Lung (tissue), 12 donors: ENCODE results near the gene TP53BP2. TPM values are rescaled to one million over a fixed set of nuclear protein-coding genes. Genes with fewer than 3 reads are reported as not detected.

ENCODE experiments used
- ATAC-seq: fragments of 200-7000 bp; cut with Tn5 transposase; one replicate; pipeline ENCODE4 v1.9.1; 2020; ENCODE audit warnings: moderate number of reproducible peaks; ENCODE audit not compliant: insufficient read depth, low FRiP score
- DNase-seq, 3 donors: peaks; one replicate each; pipeline ENCODE4 v3.0.0-alpha.2; 2013 to 2017
- H3K27ac ChIP-seq, 2 donors: one replicate each; pipeline ENCODE4 v1.5.1; 2013; ENCODE audit warnings: mild to moderate bottlenecking in 2 of 2, moderate library complexity in 2 of 2, control low read depth in 1 of 2, inconsistent platforms in 1 of 2, low read depth in 1 of 2, low read length in 1 of 2
- H3K27me3 ChIP-seq, 3 donors: one replicate each; pipeline ENCODE4 v1.5.1; 2013; ENCODE audit warnings: low read length in 2 of 3; ENCODE audit not compliant: control insufficient read depth in 3 of 3, insufficient read depth in 3 of 3
- H3K36me3 ChIP-seq, 4 donors: one replicate each; pipeline ENCODE4 v1.5.1; 2013; ENCODE audit warnings: low read length in 4 of 4, mild to moderate bottlenecking in 1 of 4, moderate library complexity in 1 of 4; ENCODE audit not compliant: control insufficient read depth in 4 of 4, insufficient read depth in 4 of 4
- H3K4me1 ChIP-seq, 5 donors: one replicate each; pipeline ENCODE4 v1.5.1; 2013; ENCODE audit warnings: low read length in 5 of 5, mild to moderate bottlenecking in 2 of 5, moderate library complexity in 1 of 5; ENCODE audit not compliant: control insufficient read depth in 5 of 5, insufficient read depth in 5 of 5
- H3K4me3 ChIP-seq: one replicate; pipeline ENCODE4 v1.5.1; 2013; ENCODE audit warnings: mild to moderate bottlenecking, control low read depth, moderate library complexity
- H3K9ac ChIP-seq, 2 donors: one replicate each; pipeline ENCODE4 v1.5.1; 2013; ENCODE audit warnings: low read length in 2 of 2, control low read depth in 1 of 2; ENCODE audit not compliant: insufficient read depth in 1 of 2
- H3K9me3 ChIP-seq, 4 donors: one replicate each; pipeline ENCODE4 v1.5.1; 2013; ENCODE audit warnings: low read length in 3 of 4, mild to moderate bottlenecking in 1 of 4, moderate library complexity in 1 of 4; ENCODE audit not compliant: control insufficient read depth in 4 of 4, insufficient read depth in 3 of 4
- WGBS, 2 donors: extraction: QIAGEN DNeasy Blood & Tissue Kit; methylation state at CpG; one replicate each; pipeline ENCODE4 v1.1.7; 2013; 5-methylcytosine and 5-hydroxymethylcytosine counted together
- polyA plus RNA-seq, 2 donors: library from polyadenylated mRNA; stranded (reverse); fragments of 200-250 nt; gene quantifications; one replicate each; pipeline ENCODE4 v1.2.1, GENCODE V29; 2013
- total RNA-seq, 2 donors: library from RNA; depleted of rRNA in 1 of 2; stranded (reverse); fragments of >200 nt in 1 of 2; gene quantifications; one replicate each; pipeline ENCODE4 v1.2.1, GENCODE V29; 2014 to 2021
- TF ChIP-seq, protein P1 (sequence below): IDR thresholded peaks from 2 replicates; pipeline ENCODE4 v1.5.1; 2012; ENCODE audit warnings: mild to moderate bottlenecking; ENCODE audit errors: control extremely low read depth, extremely low read depth
- donor health status: control.
- donor health status: control.
- donor health status: Bipolar disorder and iron deficiency.
- donor health status: healthy.
- donor health status: DM: yes; HTN: yes; CAD: no.

Gene TP53BP2
- total and polyA plus RNA-seq, 4 donors = 11.5 to 94.2 (median 45.7) TPM

GRCh38 chr1:223845037-223845809, 524 bp downstream of the TP53BP2 start:
- ATAC-seq = peak; percentile 4
- peak overlapping the region; percentile 67 to 85 for H3K9ac ChIP-seq
- peak overlapping the region; percentile 83 for H3K4me3 ChIP-seq
- H3K27ac ChIP-seq = peak overlapping the region; percentile 100
- peak; percentile 90 to 92 (median 91) for DNase-seq
- H3K9me3 ChIP-seq = no peaks in the 10 kb centered on the region
- H3K4me1 ChIP-seq = peaks cover 0 to 27% (median 5%) of the 10 kb centered on the region in 5 donors
- WGBS, 2 donors = 0% methylated on average over 65 to 69 of the region's 69 CpGs
- TF ChIP-seq, protein P1, sequence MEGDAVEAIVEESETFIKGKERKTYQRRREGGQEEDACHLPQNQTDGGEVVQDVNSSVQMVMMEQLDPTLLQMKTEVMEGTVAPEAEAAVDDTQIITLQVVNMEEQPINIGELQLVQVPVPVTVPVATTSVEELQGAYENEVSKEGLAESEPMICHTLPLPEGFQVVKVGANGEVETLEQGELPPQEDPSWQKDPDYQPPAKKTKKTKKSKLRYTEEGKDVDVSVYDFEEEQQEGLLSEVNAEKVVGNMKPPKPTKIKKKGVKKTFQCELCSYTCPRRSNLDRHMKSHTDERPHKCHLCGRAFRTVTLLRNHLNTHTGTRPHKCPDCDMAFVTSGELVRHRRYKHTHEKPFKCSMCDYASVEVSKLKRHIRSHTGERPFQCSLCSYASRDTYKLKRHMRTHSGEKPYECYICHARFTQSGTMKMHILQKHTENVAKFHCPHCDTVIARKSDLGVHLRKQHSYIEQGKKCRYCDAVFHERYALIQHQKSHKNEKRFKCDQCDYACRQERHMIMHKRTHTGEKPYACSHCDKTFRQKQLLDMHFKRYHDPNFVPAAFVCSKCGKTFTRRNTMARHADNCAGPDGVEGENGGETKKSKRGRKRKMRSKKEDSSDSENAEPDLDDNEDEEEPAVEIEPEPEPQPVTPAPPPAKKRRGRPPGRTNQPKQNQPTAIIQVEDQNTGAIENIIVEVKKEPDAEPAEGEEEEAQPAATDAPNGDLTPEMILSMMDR = no peak
- H3K36me3 ChIP-seq = no peaks in the 10 kb centered on the region
- no peaks in the 10 kb centered on the region for H3K27me3 ChIP-seq

GRCh38 chr1:223844787-223845036, 1.0 kb downstream of the TP53BP2 start:
- H3K27ac ChIP-seq = peak overlapping the region; percentile 100
- H3K4me1 ChIP-seq = peaks cover 0 to 27% (median 5%) of the 10 kb centered on the region in 5 donors
- TF ChIP-seq, protein P1 = no peak
- ATAC-seq (no peak), DNase-seq (peak in 1 of 3 donors; percentile 50)
- 0 to 1% methylated on average over 9 of the region's 9 CpGs for WGBS, 2 donors
- peak overlapping the region; percentile 67 to 85 for H3K9ac ChIP-seq
- H3K4me3 ChIP-seq = peak overlapping the region; percentile 83
- no peaks in the 10 kb centered on the region for H3K27me3 ChIP-seq
- no peaks in the 10 kb centered on the region for H3K9me3 ChIP-seq
- H3K36me3 ChIP-seq = no peaks in the 10 kb centered on the region

DNA sequence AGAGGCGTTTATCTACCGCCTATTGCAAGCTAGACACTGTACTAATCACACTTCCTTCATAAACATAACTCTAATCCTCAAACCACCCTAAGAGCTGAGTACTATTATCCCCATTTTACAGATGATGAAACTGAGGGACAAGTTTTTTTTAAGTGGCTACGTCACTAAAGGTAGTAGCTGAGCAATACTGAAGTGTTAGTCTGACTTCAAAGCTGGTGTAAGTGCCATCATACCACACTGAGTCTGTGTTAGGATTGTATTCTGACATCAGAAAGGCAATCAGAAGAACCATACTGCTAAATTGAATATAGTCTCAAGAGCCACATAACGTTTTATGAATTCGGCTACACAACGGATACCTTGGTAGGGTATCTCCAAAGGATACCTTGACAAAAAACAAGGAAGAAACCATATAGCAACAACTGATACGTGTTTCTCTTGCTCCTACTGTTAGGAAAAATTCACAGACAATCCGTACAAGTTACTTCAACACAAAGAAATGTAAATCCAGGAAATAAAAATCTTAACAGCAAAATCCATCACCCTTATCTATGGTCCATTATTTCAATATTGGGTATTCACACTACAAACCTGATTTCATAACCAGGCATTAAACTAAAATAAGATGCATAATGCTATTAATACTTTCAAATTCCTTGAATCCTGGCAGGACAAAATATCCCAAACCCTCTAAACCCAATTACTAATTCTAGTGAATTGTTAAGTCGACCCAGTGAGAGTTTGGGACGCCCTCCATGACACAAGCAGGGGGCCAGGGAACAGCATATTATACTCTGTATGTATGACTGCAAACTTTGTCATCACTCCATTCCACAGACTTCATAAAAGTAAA, 1.6 kb downstream of the TP53BP2 start:
- H3K27ac ChIP-seq = peak overlapping the region; percentile 100
- peak overlapping the region; percentile 83 for H3K4me3 ChIP-seq
- H3K36me3 ChIP-seq = no peaks in the 10 kb centered on the region
- 47 to 57% methylated on average over 10 of the region's 10 CpGs for WGBS, 2 donors
- ATAC-seq = no peak
- H3K9me3 ChIP-seq = no peaks in the 10 kb centered on the region
- H3K9ac ChIP-seq = peak overlapping the region in 1 of 2 donors; percentile 85
- TF ChIP-seq, protein P1 = no peak
- no peaks in the 10 kb centered on the region for H3K27me3 ChIP-seq
- DNase-seq = peak in 2 of 3 donors; percentile 32 to 60
- H3K4me1 ChIP-seq = peaks cover 0 to 27% (median 5%) of the 10 kb centered on the region in 5 donors
